ENCODE data around the gene COX6B2. TPM values are rescaled to one million over a fixed set of nuclear protein-coding genes. Genes with fewer than 3 reads are reported as not detected.

Gene COX6B2
- total RNA-seq, 1 donor from 2014 or later: 0.26 TPM

- TF ChIP-seq, protein P1, sequence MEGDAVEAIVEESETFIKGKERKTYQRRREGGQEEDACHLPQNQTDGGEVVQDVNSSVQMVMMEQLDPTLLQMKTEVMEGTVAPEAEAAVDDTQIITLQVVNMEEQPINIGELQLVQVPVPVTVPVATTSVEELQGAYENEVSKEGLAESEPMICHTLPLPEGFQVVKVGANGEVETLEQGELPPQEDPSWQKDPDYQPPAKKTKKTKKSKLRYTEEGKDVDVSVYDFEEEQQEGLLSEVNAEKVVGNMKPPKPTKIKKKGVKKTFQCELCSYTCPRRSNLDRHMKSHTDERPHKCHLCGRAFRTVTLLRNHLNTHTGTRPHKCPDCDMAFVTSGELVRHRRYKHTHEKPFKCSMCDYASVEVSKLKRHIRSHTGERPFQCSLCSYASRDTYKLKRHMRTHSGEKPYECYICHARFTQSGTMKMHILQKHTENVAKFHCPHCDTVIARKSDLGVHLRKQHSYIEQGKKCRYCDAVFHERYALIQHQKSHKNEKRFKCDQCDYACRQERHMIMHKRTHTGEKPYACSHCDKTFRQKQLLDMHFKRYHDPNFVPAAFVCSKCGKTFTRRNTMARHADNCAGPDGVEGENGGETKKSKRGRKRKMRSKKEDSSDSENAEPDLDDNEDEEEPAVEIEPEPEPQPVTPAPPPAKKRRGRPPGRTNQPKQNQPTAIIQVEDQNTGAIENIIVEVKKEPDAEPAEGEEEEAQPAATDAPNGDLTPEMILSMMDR (IDR thresholded peaks at IDR 0.05; ENCODE audit: insufficient read depth, low read length, severe bottlenecking): no peak
- Histone ChIP-seq H3K36me3 (ENCODE audit: control insufficient read depth, insufficient read depth, low read length) (peaks cover 16% of the 10 kb centered on the region), H3K4me3 (ENCODE audit: low read depth, low read length) (no peak overlapping the region), H3K27me3 (ENCODE audit: control insufficient read depth, insufficient read depth, low read length) (no peaks in the 10 kb centered on the region)
- DNase-seq (ENCODE audit: low read depth): no peak
- FAIRE-seq: no peak
Measured at GRCh38 chr19:55392820-55393761, 38.6 kb upstream of the COX6B2 start.

GRCh38 chr19:55391702-55392615 lies 37.4 kb upstream of the COX6B2 start:
- H3K27me3 ChIP-seq (ENCODE audit: control insufficient read depth, insufficient read depth, low read length): no peaks in the 10 kb centered on the region
- H3K36me3 ChIP-seq (ENCODE audit: control insufficient read depth, insufficient read depth, low read length): peaks cover 27% of the 10 kb centered on the region
- FAIRE-seq (no peak), DNase-seq (ENCODE audit: low read depth) (peak; percentile 69)
- no peak overlapping the region for H3K4me3 ChIP-seq (ENCODE audit: low read depth, low read length)
- TF ChIP-seq, protein P1 (IDR thresholded peaks at IDR 0.05; ENCODE audit: insufficient read depth, low read length, severe bottlenecking): no peak

- no peak for DNase-seq (ENCODE audit: low read depth)
- no peaks in the 10 kb centered on the region for H3K27me3 ChIP-seq (ENCODE audit: control insufficient read depth, insufficient read depth, low read length)
- H3K36me3 ChIP-seq (ENCODE audit: control insufficient read depth, insufficient read depth, low read length): peaks cover 32% of the 10 kb centered on the region
- H3K4me3 ChIP-seq (ENCODE audit: low read depth, low read length): no peak overlapping the region
- FAIRE-seq: no peak
- TF ChIP-seq, protein P1 (IDR thresholded peaks at IDR 0.05; ENCODE audit: insufficient read depth, low read length, severe bottlenecking): no peak
Measured at GRCh38 chr19:55391191-55391670, 36.7 kb upstream of the COX6B2 start.

DNA sequence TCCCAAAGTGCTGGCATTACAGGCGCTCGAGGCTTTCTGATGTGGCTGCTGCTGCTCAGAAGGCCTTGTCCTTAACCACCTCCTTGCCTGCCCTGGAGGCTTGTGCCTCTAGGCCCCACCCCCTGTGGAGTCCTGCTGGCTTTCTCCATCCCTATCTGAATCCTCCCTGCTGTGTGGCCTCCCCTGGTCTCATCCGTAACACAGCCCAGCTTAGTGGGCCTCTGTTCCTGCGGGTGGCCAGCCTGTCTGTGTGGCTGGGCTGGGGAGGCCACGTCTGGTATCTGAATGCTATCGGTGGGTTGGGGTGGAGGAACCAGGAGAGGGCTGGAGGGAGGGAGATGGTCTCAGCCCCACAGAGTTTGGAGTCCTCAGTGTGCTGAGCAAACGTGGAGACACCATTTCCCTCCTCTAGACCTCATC lies 36.0 kb upstream of the COX6B2 start:
- no peaks in the 10 kb centered on the region for H3K27me3 ChIP-seq (ENCODE audit: control insufficient read depth, insufficient read depth, low read length)
- DNase-seq (ENCODE audit: low read depth) (no peak), FAIRE-seq (no peak)
- TF ChIP-seq, protein P1 (IDR thresholded peaks at IDR 0.05; ENCODE audit: insufficient read depth, low read length, severe bottlenecking): no peak
- H3K4me3 ChIP-seq (ENCODE audit: low read depth, low read length): no peak overlapping the region
- H3K36me3 ChIP-seq (ENCODE audit: control insufficient read depth, insufficient read depth, low read length): peaks cover 32% of the 10 kb centered on the region

- Histone ChIP-seq H3K36me3 (ENCODE audit: control insufficient read depth, insufficient read depth, low read length) (peaks cover 32% of the 10 kb centered on the region), H3K4me3 (ENCODE audit: low read depth, low read length) (no peak overlapping the region), H3K27me3 (ENCODE audit: control insufficient read depth, insufficient read depth, low read length) (no peaks in the 10 kb centered on the region)
- no peak for FAIRE-seq
- TF ChIP-seq, protein P1 (IDR thresholded peaks at IDR 0.05; ENCODE audit: insufficient read depth, low read length, severe bottlenecking): no peak
- no peak for DNase-seq (ENCODE audit: low read depth)
Measured at GRCh38 chr19:55389386-55390317, 35.1 kb upstream of the COX6B2 start.

Data from bronchial epithelial cell (primary cell).